ENCODE data around the gene ERP44.
"Not testable (repeated sequence)": the region's sequence is repeated elsewhere in the genome, so short reads cannot be mapped to it uniquely, and the experiment has no call there.

Gene ERP44

DNA sequence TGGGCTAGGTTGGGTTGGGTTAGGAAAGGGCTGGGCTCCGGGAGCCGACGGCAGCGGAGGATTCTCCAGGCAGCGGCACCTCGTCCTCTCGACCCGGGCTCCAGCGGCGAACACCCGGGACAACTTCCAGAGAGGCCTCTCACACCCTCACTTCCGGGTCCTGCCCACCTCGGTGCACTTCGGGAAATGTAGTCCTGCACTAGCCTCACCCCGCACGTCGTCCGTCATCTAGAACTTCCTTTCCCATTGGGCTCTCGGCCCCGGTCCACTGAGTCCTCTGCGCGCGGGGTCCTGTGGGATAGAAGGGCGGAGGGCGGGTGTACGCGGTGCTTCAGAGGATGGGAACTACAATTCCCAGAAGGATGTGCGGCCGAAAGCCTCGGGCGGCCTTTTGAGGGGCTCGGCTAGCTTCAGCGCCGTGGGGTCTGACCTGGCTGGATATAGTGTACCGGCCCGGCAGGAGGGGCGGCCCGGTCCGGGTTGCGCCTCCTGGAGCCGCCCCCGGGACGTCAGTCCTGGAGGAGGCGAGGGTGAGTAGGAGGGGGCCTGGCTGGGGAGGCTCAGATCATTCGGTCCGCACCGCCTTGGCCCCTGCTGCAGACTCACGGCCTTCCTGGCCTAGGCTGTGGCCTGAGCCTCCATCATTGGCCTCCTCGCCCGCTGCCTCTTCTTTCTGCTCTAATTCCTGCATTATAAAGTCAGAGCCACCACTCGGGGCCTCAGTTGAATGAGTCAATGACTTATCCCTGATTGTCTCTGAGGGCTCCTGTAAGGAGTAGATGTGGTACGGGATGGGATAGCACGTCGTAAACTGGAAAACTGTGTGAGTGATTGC lies at the start of gene ERP44, which contains the start of gene INVS:
ERP44 (minus strand) TSS at position 114 of the 835 bp plus-strand sequence. CDS start 160 bp downstream, outside the sequence.
INVS (plus strand) TSS at position 357 of the 835 bp plus-strand sequence. CDS start 5,279 bp downstream, outside the sequence.
- peak; percentile 100 for DNase-seq

DNA sequence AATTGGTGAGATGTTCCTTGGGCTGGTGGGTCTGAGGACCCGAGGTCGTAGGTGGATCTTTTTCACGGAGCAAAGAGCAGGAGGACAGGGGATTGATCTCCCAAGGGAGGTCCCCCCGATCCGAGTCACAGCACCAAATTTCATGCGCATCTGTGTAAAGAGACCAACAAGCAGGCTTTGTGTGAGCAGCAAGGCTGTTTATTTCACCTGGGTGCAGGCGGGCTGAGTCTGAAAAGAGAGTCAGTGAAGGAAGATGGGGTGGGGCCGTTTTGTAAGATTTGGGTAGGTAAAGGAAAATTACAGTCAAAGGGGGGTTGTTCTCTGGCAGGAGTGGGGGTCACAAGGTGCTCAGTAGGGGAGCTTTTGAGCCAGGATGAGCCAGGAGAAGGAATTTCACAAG lies 47.2 kb upstream of the ERP44 start:
- DNase-seq = not testable (repeated sequence)

DNA sequence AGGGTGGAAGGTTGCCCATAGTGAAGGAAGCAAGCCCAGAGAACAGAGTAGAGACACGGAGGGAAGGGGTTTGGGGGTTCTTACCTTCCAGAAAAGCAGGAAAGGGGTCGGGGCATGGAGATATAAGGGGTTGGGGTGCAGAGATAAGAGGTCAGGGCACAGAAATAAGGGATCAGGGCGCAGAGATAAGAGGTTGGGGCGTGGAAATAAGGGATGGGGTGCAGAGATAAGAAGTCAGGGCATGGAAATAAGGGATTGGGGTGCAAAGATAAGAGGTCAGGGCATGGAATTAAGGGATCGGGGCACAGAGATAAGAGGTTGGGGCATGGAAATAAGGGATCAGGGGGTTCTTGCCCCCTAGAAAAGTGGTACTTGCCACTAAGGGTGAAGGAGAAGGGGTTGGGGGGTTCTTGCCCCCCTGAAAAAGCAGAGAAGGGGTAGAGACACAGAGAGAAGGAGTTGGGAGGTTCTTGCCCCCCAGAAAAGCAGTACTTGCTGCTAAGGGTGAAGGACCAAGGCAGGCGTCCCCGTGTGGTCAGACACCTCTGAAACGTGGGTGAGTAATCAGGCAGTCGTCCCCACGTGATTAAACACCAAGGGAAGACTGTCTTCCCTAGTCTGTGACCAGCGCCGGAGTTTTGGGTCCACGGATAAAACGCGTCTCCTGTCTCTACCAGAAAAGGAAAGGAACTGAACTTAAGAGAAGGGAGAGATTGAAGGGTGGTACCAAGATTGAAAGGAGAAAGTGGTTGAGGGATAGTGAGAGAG lies 46.6 kb upstream of the ERP44 start:
- DNase-seq = not testable (repeated sequence)

DNA sequence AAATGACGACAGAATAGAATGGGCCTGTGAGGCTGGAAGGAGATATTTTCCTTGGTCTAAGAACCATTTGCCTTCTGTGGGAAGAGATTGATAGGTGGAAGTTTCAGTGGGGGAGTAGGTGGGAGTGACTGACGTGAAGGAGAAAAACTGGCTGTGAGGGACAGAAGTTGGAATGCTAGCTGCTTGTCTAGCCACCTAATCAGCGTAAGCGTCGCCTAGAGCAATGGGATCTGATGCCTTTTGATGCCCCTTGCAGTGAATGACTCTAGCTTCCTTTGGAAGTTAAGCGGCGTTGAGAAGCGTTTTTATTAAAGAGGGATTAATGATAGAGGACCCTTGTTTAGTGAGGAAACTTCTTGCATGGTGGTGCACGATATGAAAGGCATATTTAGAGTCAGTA lies 43.1 kb upstream of the ERP44 start:
- DNase-seq = not testable (repeated sequence)

DNA sequence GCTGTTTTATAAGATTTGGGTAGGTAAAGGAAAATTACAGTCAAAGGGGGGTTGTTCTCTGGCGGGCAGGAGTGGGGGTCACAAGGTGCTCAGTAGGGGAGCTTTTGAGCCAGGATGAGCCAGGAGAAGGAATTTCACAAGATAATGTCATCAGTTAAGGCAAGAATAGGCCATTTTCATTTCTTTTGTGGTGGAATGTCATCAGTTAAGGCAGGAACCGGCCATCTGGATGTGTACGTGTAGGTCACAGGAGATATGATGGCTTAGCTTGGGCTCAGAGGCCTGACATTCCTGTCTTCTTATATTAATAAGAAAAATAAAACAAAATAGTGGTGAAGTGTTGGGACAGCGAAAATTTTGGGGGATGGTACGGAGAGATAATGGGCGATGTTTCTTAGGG lies 41.5 kb upstream of the ERP44 start:
- DNase-seq = not testable (repeated sequence)

DNA sequence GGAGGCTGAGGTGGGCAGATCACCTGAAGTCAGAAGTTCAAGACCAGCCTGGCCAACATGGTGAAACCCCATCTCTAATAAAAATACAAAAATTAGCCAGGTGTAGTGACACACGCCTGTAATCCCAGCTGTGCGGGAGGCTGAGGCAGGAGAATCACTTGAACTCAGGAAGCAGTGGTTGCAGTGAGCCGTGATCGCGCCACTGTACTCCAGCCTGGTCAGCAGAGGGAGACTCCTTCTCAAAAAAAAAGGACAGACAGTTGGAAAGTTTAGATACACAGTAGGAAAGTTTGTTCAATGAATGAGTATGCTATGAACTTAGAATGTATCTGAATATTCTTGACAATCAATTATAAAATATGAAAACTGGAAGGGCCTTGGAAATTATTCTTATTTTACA lies 38.0 kb upstream of the ERP44 start:
- DNase-seq = not testable (repeated sequence)

DNA sequence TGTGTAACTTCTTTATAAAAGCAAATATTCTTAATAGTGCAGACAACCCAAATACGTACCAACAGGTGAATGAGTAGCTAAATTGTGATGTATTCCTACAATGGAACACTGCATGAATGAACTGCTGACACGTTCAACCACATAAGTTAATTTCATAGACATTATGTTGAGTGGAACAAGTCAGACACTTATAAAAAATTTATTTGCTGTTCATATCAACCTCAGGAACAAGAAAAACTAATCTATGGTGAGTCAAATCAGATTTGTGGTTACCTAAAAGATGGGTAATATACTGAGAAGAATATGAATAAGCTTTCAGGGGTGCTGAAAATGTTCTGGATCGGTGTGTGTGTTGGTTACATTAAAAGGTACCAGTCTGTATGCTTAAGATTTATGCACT lies 35.9 kb upstream of the ERP44 start:
- DNase-seq = no peak

DNA sequence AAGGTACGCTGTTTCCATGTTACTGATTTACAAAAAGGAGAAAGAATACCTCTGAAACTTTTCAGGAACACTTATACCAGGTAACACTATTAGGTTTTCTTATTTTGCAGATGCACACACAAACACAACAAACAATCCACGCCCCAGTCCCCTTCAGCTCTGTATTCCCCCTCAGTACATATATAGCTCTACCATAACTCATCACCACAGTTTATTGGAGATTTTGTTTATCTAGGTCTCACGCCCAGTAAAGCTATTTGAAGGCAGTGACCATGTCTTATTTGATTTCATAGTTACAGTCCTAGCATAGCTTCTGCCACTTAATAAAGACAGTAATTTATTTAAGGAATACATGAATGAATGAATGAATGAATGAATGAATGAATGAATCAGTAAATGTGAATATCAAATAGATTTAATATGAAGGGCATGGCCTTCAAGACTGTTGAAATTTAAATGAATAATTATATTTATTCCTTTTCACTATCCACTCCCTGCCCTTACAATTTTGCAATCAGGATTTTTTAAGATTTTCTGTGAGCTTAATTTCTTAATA lies 33.2 kb upstream of the ERP44 start:
- DNase-seq = no peak

DNA sequence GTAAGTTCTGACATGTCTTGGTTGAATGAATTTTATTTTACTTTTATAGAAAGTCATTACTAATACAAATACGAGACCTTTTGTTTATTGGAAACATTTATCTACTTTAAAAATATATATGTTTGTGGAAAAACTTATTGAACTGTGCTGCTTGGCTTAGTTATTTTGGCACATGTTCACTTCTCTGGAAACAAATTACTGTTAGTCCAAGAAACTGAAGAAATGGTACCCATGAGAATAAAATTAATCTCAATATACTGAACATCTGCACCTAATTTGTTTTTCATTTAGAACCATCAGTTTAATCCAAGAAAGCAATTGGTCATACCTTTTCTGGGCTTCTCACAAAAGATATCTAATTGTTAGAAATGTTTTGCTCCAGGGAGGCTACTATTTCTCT lies 32.4 kb upstream of the ERP44 start:
- DNase-seq = no peak

DNA sequence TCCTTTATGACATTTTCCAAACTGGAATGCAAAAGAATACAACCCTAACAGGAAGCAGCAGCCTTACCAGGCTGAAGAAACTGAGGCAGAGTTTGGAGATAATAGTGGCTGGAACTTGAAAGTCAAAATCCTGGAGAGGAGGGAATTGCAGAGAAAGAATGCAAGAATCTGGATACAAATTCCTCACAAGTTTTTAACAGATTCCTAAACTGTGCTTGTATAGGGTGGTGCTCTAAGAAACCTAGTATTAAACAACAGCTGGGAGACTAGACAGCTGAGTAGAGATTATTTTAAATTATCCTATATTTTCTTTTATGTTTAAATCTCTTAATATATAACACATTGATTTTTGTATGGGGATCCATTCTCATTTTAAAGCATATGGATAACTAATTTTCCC lies 31.0 kb upstream of the ERP44 start:
- DNase-seq = no peak

DNA sequence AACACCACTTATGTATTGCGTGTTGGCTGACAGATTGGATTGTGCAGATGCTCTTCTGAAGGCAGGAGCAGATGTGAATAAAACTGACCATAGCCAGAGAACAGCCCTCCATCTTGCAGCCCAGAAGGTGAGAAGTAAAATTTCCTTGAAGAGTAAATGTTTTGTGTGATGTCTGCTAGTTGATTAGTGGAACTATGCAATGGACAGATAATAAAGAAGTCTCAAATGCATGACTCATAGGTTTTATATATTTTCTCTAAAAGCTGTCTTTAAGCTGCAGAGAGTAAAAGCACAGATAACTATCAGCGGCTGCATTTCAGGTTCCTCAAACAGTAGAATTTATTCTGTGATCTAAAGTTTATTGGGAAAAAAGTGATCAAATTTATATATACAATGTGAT lies 27.6 kb upstream of the ERP44 start:
- DNase-seq = no peak

DNA sequence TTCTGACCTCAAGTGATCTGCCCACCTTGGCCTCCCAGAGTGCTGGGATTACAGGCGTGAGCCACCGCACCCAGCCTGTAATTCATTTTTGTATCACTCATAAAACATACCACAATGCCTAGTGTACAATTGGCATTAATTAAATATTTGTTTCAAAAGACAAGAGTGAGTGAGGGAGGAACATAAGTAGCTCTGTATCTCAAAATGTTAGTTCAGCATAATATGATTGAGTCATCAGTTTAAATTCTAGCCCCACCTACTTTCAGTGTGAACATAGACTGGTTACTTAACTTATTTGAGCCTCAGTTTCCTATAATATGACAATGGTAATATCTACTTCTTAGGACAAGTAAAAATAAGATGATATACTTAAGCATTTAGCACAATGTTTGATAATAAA lies 27.1 kb upstream of the ERP44 start:
- DNase-seq = no peak

DNA sequence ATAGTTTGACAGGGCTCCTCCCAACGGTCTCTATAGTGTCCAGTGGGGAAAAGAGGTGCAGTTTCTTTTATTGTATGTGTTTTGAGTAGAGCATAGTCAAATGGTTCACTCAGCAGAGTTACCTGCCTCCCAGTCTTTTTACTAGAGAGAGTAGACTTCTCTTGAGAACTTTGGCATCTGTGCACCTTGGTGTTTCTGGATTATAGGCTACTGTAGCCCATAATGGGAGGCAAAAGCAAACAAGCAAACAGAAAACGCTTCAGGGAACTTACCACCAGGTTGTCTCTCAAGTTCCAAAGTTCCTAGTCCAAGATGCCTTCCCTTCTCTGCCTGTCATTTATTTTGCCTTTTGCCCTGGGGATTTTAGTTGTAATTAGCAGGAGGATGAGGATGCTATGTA lies 26.4 kb upstream of the ERP44 start:
- no peak for DNase-seq

DNA sequence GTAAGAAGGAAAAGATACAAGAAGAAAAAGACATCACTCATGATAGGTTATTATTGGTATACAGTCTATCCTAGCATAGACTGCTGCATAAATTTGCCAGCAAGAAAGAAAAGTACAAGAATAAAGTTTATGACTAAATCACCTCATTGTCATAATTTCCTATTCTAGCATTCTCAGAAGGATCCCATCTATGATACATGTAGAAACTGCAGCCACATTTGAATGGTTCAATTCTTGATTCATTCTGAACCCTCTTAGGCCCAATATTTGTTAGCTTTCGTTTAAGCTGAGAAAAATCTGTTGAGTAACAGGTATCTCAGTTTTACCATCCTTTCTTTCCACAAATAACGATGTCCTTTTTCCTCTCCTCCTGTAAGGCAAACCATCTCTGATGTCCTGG lies 21.5 kb upstream of the ERP44 start:
- DNase-seq = no peak

DNA sequence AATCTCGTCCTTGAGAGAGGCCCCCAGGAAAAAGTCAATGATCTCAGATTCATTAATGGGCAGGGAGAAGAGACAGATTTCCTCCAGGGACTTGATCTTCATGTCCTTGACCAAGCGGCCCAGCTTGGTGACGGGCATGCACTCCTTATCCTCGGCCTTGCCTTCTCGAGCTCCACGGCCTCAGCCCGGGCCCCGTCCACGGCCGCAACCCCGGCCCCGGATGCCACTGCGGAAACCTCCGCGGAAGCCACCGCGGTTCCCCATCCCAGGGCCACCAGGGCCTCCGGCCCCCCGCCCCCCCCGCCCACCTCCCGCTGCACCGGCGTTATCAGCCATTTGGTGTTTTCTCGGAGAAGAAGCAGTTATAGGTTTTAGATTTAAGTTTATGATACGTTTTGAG lies 18.5 kb upstream of the ERP44 start:
- no peak for DNase-seq

DNA sequence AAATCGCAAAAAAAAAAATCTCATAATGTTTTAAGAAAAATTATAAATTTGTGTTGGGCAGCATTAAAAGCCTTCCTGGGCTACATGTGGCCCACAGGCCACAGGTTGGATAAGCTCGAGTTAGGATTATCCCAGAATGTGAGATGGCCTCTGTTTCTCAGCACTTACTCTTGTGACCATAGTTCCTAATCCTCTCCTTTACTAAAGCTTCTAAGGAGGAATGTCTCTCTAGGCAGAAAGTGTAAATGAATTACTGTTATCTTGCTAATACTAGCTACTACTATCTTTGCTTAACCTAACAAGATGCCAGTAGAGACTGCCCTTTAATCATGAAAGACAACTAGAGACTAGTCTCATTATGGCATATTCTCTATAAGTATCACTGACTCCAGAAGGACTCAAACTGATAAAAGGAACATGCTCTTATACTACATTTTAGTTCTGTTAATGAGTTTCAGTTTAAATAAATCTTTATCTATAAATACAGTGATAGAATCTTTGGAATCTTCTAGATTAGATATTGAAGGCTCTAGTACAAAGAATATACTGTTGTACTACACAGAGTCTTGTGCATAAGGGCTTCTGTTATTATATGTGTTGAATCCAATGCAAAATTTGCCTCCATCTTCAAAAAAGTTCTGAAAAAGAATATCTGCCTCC lies 14.0 kb upstream of the ERP44 start:
- DNase-seq = no peak

DNA sequence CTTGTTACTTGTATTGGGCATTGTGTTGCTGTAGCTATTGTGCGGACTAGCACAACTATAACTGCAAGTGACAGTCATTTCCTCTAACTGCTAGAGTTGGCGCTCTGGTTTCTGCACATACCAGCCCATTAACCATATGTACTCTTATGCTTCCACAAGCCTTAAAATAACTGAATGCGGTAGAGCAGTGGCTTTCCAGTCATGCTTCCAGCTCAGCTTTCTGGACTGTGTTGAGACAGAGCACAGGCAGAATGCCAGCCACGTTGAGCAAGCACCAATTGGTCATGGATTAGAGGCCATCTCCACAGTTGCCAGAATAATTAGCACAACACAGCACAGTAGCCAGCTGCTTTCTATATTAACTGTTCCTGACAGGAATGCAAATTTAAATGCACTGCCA lies 12.4 kb upstream of the ERP44 start:
- peak; percentile 86 for DNase-seq

DNA sequence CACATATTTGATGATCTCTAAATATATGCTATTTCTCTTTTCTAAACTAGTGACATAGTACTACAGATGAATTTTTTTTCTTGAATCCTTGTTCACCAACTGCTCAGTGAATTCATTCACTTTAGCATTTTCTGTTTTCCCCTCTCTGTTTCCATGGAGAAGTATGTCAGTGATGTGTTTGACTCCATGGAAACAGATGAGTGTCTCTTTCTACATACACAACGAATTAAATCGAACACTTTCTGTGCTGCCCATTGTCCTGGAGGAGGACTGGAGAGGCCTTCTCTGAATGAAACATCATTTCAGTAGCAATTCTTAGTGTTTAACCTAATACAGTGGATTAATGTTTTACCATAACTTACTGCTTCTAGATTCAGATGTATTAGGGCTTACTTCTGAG lies 9.8 kb upstream of the ERP44 start:
- DNase-seq = no peak

DNA sequence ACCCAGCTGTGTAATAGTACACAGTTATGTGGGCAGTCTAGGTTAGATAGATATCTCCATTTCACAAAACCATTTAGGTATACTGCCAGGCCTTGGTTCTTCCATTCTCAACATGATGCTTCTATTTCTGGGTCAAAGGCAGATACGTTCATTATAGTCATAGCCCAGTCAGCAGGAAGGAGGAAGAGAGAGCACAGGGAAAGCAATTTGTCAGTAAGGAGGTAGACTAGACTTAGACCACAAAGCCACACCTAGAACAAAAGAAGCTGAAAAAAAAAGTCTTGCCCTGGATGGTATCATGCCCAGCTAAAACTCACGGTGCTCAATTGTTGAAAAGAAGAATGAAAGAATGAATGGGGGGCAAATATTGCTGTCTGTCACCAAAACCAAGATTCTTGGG lies 7.8 kb upstream of the ERP44 start:
- DNase-seq = no peak

DNA sequence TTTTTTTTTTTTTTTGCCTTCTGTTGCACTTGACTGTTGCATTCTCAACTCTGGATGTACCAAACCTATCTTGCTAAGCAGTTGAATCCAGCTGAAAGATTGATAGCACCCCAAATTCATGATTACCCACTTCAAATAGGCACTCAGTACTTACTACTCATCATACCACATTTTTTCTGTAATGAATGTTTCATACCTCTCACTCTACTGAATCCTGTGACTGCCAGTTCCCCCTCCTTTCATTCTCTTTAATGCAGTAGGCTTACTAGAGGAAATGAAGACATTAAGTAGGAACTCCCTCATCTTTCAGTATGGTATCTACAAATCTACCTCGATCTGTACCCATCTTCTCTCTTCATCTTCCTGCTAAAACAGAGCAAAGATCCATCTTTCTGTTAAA lies 7.1 kb upstream of the ERP44 start:
- no peak for DNase-seq

DNA sequence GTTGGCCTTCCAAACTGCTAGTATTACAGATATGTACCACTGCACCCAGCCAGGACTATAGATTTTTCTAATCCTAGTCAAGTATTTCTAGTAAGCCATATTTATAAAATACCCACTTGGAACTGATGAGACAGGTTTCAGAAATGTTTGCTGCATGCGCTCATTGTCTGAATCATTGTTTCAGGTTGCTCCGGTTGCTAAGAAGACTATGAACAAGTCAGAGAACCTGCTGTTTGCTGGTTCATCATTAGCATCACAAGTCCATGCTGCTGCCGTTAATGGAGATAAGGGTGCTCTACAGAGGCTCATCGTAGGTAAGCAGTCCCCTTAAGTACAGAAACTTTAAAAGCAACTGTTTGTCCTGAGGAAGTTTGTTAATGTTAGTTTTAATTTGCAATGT lies 5.5 kb upstream of the ERP44 start:
- no peak for DNase-seq

DNA sequence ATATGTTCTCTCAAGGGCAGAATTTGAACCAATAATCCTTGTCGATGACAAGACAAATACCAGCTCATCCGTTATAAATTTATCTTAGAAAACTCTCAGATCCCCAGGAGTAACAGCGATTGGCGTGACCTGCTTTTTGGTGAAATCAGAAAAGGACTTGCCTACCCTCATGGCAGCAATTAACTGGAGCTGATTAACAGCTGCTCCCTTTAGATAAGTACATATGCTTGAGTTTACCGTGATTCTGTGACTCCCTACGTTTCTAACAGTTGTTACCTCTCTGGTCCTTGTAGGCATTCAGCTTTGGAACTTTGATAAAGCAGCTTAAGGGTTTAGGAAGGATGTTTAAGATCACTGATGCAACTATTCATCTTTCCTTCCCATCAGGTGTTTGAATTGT lies 2.8 kb upstream of the ERP44 start:
- DNase-seq = no peak

DNA sequence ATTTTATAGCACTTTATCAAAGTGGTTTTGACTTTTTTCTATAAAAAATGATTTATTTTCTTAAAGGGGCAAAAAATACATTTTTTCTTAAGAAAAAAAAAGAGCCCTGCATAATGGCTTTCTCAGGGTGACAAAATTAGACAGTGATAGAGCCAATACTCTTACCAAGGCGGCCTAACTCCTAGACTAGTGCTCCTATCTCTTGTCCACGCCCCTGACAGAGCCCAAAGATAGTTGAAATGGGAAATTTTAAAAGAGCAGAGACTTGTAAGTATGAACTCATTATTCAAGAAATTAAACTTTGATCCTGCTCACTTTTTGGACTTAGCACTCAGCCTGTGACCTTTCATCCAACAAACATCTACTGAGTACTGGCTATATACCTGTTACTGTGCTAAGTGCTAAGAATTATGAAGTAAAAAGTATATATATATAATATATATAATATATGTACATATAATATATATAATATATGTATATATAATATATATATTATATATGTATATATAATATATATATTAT lies 1.4 kb upstream of the ERP44 start:
- no peak for DNase-seq
